ENCODE measurements around the gene GFRA4.

GFRA4 gene, protein sequence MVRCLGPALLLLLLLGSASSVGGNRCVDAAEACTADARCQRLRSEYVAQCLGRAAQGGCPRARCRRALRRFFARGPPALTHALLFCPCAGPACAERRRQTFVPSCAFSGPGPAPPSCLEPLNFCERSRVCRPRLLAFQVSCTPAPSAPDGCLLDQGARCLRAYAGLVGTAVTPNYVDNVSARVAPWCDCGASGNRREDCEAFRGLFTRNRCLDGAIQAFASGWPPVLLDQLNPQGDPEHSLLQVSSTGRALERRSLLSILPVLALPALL
- total RNA-seq = 0 reads per million in 3 experiments

DNA sequence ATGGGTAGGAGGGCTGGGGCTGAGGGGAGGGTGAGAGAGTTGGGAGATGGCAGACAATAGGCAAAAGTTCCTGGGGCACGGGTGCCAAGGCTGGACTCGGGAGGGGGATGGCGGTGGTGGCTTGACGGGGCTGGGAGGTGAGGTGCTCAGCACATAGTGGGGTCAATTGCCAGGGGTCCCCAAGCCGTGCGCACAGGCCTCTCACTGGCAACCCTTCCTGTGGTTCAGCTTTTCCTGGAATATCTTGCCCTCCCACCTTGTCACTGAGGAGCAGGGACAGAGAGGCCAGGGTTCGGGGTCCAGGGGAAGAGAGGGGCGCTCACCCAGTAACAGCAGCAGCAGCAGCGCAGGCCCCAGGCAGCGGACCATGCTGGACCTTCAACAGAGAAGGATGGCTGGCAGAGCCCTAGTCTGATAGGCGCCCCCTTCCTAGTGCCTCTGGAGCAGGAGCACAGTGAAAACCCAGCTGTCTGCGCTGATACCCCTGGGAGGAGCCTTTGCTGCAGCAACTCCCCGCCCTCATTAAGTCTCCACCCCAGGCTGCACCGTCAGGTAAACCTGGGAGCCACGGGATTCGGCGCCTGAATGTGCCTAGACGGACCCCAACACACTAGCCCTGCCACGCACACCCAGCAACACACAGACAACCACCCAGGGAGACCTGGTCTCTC is at the start of gene GFRA4:
GFRA4 (minus strand) TSS at position 369 of the 671 bp plus-strand sequence; CDS start at position 369, 0 bp downstream.
- no peak for DNase-seq

- no peak for DNase-seq
Measured at GRCh38 chr20:3712279-3712873, 49.2 kb upstream of the GFRA4 start, which contains the start of gene SIGLEC1. SIGLEC1 (minus strand) TSS chr20:3712600; CDS start chr20:3707128, 5,472 bp downstream.

GRCh38 chr20:3711484-3711941 is 48.3 kb upstream of the GFRA4 start:
- DNase-seq = no peak

- peak; percentile 47 for DNase-seq
Measured at GRCh38 chr20:3710703-3711483, 47.7 kb upstream of the GFRA4 start.

- no peak for DNase-seq
Measured at GRCh38 chr20:3710011-3710466, 46.8 kb upstream of the GFRA4 start.

GRCh38 chr20:3707508-3707899 is 44.3 kb upstream of the GFRA4 start:
- no peak for DNase-seq

- no peak for DNase-seq
Measured at GRCh38 chr20:3706774-3707507, 43.7 kb upstream of the GFRA4 start.

GRCh38 chr20:3705970-3706739 is 43.0 kb upstream of the GFRA4 start:
- DNase-seq = no peak

GRCh38 chr20:3705491-3705969 is 42.3 kb upstream of the GFRA4 start:
- DNase-seq = no peak

DNA sequence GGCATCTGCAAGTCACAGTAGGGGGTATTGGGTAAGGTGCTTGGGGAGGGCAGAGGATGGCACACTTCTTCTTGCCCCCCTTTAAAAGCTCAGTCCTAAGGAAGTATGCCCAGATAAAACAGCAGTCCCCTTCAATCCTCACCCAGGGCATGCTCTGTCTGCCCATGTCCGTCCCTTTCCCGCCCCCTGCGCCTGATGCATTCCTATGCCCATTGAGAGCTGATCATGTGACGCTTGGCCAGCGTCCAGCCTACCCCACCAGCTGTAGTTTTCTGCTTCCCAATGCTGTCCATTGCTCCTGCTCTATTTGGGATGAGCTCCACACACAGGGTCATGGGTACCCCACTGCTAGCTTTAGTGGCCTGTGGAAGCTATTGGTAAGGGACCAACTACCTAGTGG is 40.9 kb upstream of the GFRA4 start:
- DNase-seq = no peak

GRCh38 chr20:3702611-3703391 is 39.6 kb upstream of the GFRA4 start:
- no peak for DNase-seq

DNA sequence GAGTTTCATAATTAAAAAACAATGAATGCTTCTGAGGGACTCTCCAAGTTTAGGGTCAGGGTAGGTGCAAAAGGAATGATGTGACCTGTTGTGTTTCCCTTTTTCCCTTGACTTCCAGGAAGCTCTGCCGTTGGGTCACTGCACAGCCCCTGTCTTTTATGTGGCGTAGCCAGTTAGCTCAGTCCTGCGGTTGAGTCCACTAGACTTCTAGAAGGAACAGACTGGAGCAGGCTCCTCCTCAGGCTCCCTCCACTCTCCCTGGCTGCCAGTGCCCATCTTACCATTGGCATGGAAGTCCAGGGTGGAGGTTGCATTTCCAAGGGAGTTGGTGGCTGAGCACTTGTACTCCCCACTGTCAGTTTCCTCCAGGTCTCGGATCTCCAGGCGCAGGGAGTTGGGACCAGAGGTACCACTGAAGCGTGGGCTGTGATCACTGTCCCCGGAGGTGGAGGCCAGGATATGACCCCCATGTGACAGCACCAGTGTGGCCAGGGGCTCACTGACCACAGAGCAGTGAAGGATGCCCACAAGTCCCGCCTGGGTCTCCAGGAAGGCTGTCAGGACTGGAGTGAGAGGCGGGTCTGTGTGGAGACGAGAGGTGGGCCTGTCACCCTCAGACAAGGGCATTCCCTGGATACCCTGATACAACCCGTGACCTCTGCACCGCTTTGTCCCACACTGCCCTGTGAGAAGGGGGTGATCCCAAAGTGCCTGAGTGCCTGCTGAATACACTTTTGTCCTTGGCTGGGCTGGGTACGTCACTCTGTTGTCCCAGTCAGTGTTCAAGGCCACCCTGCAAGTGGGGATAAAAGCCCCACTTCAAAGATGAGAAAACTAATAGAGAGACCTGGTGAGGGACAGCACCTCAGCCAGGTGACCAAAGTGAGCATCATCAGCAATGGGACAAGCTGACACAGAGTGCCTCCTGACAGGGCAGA is 38.1 kb upstream of the GFRA4 start:
- no peak for DNase-seq

- no peak for DNase-seq
Measured at GRCh38 chr20:3699037-3699436, 35.8 kb upstream of the GFRA4 start.

- no peak for DNase-seq
Measured at GRCh38 chr20:3698591-3699001, 35.4 kb upstream of the GFRA4 start.

DNA sequence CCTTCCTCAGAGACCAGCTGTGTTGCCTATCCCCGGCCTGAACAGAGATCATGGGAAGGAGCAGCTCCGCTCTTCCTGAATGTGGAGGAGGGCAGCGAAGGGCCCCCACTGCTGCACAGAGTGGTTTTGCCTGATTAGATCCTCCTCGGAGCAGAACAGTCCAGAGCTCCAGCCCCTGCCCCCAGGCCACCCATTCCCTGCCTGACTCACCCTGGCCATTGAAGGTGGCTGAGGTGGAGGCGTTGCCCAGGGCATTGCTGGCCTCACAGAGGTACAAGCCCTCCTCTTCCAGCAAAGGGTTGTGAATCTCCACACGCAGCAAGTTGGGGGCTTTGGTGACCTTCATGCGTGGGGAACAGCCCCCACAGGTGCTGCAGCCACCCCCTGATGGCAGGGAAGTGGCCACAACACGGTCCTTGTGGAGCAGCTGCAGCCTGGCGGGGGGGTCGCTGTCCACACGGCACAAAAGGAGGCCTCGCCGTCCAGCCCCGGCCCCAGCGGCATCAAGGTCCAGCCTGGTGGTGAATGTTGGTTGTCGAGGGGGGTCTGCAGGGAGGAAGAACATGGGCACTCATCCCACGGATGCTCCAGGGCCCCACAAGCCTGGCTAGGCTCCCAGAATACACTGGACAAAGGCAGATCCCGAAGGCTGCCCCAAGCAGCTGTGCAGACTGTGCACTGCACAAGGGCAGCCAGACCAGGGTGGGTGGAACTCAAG is 34.5 kb upstream of the GFRA4 start:
- DNase-seq = no peak

GRCh38 chr20:3696745-3697587 is 33.8 kb upstream of the GFRA4 start:
- DNase-seq = no peak

GRCh38 chr20:3696200-3696599 is 33.0 kb upstream of the GFRA4 start:
- no peak for DNase-seq

DNA sequence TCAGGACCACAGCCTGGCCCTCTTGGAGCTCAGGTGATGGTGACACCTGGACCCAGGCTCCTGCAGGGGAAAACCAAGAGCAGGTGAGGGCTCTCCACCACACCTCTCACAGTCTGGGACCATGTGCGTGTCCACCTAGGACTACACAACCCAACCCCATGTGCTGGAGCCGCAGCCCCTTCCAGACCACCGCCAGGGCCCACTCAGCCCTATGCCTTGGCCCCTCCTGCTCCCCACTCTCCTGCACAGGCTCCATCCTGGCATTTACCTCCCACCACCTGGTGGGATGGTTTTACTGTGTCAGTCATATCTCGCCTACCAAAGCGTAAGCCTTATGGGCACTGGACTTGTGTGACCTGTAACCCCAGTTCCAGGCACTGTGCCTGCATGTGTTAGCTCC is 31.7 kb upstream of the GFRA4 start:
- no peak for DNase-seq
